Kidney tubule cell (primary cell): Measurements from ENCODE around the gene UBR4.

ENCODE experiments used
- DNase-seq: peaks from one replicate; pipeline ENCODE4 v3.0.0-alpha.2; 2018; ENCODE audit warnings: low spot score

The UBR4 gene

DNA sequence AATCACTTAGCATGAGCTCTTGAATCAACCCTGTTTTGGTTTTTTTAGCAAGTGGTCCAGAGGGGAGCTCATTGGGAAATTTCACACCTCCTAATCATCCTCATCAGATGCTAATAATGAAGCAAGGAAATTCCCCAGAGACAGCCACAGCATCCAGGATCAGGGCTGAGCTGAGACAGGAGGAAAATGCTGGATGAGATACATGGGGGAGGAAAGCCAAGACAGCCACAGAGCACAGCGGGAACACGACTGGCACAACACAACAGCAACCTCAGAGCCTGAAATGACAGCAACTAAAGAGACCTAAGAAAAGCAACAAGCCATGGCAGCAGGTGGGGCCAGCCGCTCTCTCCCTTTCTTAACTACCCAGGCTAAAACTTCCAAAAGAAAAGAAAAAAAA, 70.4 kb downstream of the UBR4 start:
- no peak for DNase-seq

- no peak for DNase-seq
These were observed 71.0 kb downstream of the UBR4 start for GRCh38 chr1:19138958-19139581.

DNA sequence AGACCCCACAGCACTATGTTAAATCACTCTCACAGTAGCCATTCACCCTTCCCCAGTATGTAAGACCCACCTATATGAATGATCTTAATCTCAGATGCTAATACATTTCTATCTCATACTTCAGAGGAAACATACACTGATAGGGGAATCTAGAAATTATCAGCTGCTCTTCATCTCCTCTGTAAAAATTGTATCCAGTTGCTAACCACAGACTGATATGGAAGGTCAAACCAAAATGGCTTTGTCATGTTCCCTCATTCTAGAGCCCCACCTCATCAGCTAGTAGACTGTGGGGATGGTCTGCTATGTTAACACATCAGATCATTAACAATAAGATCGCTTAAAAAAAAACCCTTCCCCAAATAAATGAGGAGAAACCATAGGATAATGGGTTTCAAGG, 71.7 kb downstream of the UBR4 start:
- DNase-seq, result no peak

DNA sequence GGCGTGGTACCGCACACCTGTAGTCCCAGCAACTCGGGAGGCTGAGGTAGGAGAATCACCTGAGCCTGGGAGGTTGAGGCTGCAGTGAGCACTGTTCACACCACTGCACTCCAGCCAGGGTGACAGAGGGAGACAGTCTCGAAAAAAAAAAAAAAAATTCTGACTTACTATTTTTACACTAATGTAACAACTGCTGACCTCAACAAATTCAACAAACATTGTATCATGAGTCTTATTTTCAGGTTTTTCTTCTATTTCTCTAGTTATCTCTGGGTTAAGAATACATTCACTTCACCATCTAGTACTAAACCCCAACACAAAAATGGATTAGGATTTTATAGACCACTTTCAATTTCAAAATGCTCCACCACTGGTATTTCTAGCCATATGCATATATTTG, 72.9 kb downstream of the UBR4 start:
- DNase-seq, result no peak

- DNase-seq, result no peak
These were observed 76.7 kb downstream of the UBR4 start for GRCh38 chr1:19133360-19133759.

DNA sequence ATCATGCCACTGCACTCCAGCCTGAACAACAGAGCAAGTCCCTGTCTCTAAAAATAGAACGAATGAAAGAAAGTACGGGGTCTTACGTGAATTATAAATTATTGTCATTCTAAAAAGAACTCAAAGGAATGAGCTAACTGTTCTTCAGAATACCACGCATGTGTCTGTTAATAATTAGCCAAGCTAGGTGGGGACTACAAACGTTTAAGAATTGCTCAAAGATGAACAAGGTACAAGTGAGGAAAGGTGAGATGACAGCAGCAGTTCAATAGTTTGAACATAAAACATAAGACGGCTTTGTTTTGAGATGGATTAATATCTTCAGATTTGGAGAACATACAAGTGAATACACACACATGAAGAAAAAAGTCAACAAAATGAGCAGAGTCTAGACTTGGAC, 79.6 kb downstream of the UBR4 start:
- DNase-seq, result peak; percentile 33

DNA sequence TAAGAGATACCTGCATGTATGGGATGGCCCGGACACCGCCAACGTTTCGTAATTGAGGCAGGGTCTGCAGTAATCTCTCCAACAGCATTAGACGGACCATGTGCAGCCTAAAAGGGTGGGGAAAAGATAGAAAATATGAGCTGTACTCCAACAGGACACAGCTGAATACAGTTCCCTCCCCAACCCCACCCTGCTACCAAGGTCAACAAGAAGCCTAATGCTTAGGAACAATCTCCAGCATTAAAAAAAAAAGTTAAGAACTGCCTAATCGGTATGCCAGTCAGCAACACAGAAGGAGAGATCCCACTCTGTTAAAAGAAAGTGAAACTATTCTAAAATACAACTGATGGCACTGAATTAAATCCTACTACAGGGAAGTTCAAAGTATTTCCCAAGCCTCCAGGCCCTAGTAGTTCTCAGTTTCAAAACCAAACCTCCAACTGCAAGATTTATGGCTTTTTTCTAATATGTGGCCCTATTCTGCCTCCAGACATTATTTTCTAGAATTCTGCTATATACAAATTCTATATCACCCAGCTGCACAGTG, 81.0 kb downstream of the UBR4 start:
- DNase-seq, result no peak

DNA sequence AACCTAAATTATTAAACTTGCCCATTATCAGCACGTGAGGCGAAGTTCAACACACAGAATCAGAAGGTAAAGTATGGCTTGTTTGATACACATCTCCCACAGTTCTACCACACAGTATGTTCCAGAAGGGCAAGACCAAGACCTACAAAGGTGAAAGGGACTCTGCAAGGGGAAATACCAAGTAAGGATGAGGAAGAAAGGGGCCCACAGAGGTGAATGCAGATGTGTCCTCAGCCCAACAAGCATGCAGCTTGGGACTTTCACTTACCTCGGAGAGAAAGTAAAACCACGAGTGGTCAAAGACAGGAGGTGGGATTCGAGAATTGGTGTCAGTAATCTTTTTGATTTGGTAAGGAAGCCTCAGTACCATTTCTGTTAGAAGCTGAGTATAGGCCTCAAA, 85.8 kb downstream of the UBR4 start:
- DNase-seq, result no peak

GRCh38 chr1:19123837-19124236, 86.2 kb downstream of the UBR4 start:
- DNase-seq, result no peak

GRCh38 chr1:19122668-19123067, 87.4 kb downstream of the UBR4 start:
- DNase-seq, result peak; percentile 16

DNA sequence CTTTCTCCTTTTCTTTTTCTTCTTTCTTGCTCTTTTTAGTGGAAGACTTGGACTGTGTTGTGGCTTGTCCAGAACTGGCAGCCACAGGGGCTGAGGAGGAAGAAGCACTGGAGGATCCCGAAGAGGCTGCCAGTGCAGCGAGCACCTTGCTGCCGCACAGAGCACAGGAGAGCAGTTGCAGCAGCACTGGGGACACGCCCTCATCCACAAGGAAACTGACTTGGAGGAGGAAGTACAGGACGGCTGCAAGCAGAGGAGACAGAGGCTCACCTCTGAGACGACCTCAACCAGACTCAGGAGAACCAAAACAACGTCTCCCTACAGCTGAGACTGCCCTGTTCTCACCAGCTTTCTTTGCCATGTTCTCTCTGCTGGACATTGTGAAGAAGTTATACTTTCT, 88.9 kb downstream of the UBR4 start:
- DNase-seq, result peak; percentile 13

- no peak for DNase-seq
These were observed 90.0 kb downstream of the UBR4 start for GRCh38 chr1:19120070-19120469.

- DNase-seq, result no peak
These were observed 94.8 kb downstream of the UBR4 start for GRCh38 chr1:19115082-19115808.

- peak; percentile 85 for DNase-seq
These were observed 96.4 kb downstream of the UBR4 start for GRCh38 chr1:19113697-19114092.

DNA sequence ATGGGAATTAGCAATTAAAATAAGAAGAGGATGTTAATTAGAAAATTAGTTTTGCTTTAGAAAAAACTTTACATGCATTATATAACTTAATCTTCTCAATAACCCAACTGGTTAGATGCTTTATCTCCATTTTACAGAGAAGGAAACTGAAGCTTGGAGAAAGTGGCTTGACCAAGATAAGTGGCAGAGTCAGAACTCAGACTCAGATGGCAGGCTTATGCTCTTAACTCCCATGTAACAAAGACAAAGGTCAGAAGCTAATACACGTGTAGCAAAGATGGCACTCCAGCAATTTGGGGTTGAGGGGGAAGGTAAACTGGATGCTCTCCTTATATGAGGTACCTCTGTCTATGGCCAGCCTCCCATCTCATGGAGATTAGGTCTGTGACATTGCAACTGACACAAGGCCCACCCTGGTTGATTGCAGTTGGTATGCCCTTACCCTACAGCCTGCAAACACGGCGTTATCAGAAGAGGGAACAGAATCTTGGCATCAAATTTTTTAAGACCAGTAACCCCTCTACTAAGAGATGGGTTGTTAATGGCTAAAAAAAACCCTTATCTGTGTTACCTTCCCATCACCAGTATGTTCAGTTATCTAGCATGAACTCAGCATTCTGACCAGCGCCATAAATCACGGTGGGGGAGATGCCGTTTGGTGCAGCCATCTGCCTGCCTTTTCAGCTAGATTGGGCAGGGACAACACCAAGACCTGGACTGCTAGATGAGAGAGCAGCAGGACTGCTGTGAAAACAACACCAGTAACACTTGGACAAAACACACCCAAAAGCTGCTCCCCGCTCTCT, 97.0 kb downstream of the UBR4 start:
- DNase-seq, result no peak

DNA sequence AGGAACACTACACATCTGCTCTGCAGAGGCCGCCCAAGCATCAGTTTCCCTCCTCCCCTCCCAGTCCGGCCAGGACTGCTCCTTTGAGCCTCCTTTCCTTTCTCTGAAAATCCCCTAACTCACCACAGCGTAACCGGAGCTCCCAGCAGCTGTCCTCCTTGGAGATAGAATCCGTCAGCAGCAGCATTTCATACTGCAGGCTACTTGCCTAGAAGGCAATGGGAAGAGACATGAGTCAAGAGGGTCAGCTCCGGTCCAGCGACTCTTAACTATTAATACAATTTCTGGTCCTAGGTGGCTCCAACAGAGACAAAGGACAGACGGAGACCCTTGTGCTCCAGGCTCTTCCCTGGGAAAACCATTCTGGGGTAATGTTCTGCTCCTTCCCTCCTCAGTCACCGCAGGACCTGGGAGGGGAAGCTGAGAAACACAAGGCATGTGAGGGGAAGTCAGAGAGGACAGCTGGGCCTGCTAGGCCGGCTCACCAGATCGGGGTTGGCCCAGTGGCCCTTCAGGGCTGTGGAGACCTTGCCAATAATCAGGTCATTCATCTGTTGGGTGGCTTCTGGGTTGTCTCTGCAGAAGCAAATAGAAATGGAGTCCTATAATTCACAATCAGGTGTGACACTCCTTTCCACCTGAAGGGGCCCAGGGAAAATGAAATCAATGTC, 99.7 kb downstream of the UBR4 start:
- DNase-seq, result peak; percentile 95

GRCh38 chr1:19109545-19109944, 100.5 kb downstream of the UBR4 start:
- no peak for DNase-seq

GRCh38 chr1:19101244-19101643, 108.8 kb downstream of the UBR4 start:
- no peak for DNase-seq

- peak; percentile 67 for DNase-seq
These were observed 110.0 kb downstream of the UBR4 start for GRCh38 chr1:19100028-19100427.

DNA sequence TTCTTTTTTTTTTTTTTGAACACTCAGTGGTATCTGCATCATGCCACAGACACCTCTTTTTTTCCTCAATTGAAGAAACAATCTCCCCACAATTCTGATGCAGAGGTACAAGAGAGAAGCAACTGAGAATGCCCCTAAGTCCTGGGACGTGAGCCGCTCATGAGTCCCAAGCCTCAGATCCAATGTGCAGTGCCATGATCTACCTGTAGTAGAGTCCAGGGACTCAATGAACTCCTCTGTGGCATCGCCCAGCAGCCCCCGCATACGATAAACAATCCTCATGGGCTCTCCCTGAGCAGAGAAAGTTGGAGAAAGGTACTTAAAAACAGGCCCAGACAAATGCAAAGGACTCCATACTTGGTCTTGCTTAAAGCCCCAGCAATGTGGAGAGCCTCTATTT, 113.1 kb downstream of the UBR4 start:
- DNase-seq, result no peak

DNA sequence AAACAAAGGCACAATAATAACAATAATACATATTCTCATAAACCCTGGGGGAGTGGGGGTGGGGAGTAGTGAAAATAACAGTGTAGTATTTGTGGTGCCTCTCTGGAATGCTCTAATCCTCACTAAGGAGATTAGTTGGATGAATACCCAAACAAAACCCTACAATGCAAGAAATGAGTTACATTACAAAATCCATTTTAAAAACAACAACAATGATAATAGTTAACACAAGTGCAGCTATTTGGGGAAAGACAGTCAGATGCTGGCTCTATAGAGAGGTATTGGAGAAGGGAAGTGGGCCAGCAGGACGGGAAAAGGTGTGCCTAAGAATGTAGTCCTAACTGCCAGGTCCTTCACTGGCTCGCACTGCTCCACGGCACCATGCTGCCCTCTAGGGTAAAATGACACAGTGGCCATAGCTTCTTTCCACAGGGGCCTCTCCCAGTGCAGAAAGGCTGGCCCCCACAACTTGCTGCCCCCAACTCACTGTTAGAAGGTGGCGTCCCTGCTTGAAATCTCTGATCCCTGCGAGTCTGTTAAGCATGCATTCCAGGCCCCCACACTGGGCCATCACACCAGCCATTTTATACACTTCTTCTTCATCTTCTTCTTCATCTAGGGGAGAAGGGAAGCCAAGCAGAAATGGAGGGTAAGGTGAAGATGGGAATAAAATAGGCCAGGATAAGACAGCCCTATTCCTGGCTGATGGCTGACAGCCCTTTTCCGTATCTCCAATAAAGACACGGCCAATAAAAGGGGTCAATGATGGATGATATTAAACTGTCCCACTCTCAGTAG, 113.8 kb downstream of the UBR4 start:
- peak; percentile 70 for DNase-seq
